Measurements from ENCODE around the gene DNAH11. TPM values are rescaled to one million over a fixed set of nuclear protein-coding genes. Genes with fewer than 3 reads are reported as not detected.
"Not testable (repeated sequence)": the region's sequence is repeated elsewhere in the genome, so short reads cannot be mapped to it uniquely, and the experiment has no call there.

DNAH11 gene
- total RNA-seq, 2 donors from 2014 or later = 2.9 to 3.6 TPM

- intact Hi-C loops (cut with DNase I) = no loop called here
- ATAC-seq = no peak
- no peak for DNase-seq
Observed at GRCh38 chr7:21670496-21670895, 127.7 kb downstream of the DNAH11 start.

GRCh38 chr7:21671859-21672258, 129.0 kb downstream of the DNAH11 start:
- ATAC-seq = no peak
- DNase-seq = no peak
- intact Hi-C loops (cut with DNase I) = no loop called here

GRCh38 chr7:21675255-21675654, 132.4 kb downstream of the DNAH11 start:
- no peak for DNase-seq
- no peak for ATAC-seq
- intact Hi-C loops (cut with DNase I) = no loop called here

GRCh38 chr7:21690705-21691104, 147.9 kb downstream of the DNAH11 start:
- DNase-seq (no peak), ATAC-seq (no peak)
- intact Hi-C loops (cut with DNase I) = loop anchor here in 1 of 2 donors (10.0 kb wide), 1 partner anchor 426 kb away; no protein-coding TSS in a partner anchor

GRCh38 chr7:21691146-21691545, 148.3 kb downstream of the DNAH11 start:
- intact Hi-C loops (cut with DNase I) = loop anchor here in 1 of 2 donors (10.0 kb wide), 1 partner anchor 426 kb away; no protein-coding TSS in a partner anchor
- not testable (repeated sequence) for ATAC-seq, DNase-seq

- DNase-seq; intact Hi-C loops (cut with DNase I); ATAC-seq: not testable (repeated sequence)
Observed at GRCh38 chr7:21700587-21700986, 157.7 kb downstream of the DNAH11 start.

- intact Hi-C loops (cut with DNase I) = no loop called here
- DNase-seq (no peak), ATAC-seq (no peak)
Observed at GRCh38 chr7:21702303-21702702, 159.5 kb downstream of the DNAH11 start.

- DNase-seq (no peak), ATAC-seq (no peak)
- intact Hi-C loops (cut with DNase I) = no loop called here
Observed at GRCh38 chr7:21704359-21704758, 161.5 kb downstream of the DNAH11 start.

- intact Hi-C loops (cut with DNase I) = no loop called here
- DNase-seq (no peak), ATAC-seq (no peak)
Observed at GRCh38 chr7:21706131-21706530, 163.3 kb downstream of the DNAH11 start.

- DNase-seq = no peak
- no peak for ATAC-seq
- intact Hi-C loops (cut with DNase I) = no loop called here
Observed at GRCh38 chr7:21707566-21707965, 164.7 kb downstream of the DNAH11 start.

GRCh38 chr7:21708096-21708495, 165.3 kb downstream of the DNAH11 start:
- intact Hi-C loops (cut with DNase I) = no loop called here
- DNase-seq (no peak), ATAC-seq (no peak)

GRCh38 chr7:21717323-21717722, 174.5 kb downstream of the DNAH11 start:
- ATAC-seq = no peak
- intact Hi-C loops (cut with DNase I) = no loop called here

GRCh38 chr7:21718391-21718790, 175.6 kb downstream of the DNAH11 start:
- intact Hi-C loops (cut with DNase I) = no loop called here
- ATAC-seq (peak in 1 of 2 donors; percentile 18), DNase-seq (no peak)

More at GRCh38 chr7:21717323-21717722, 174.5 kb downstream of the DNAH11 start:
- no peak for DNase-seq

GRCh38 chr7:21719846-21720245, 177.0 kb downstream of the DNAH11 start:
- ATAC-seq (no peak), DNase-seq (no peak)
- intact Hi-C loops (cut with DNase I) = no loop called here

- no peak for DNase-seq
- no peak for ATAC-seq
- intact Hi-C loops (cut with DNase I) = no loop called here
Observed at GRCh38 chr7:21722371-21722770, 179.5 kb downstream of the DNAH11 start.

- DNase-seq (no peak), ATAC-seq (no peak)
Observed at GRCh38 chr7:21724562-21724961, 181.7 kb downstream of the DNAH11 start.

GRCh38 chr7:21730399-21730798, 187.6 kb downstream of the DNAH11 start:
- DNase-seq (no peak), ATAC-seq (no peak)
- intact Hi-C loops (cut with DNase I) = no loop called here

More at GRCh38 chr7:21724562-21724961, 181.7 kb downstream of the DNAH11 start:
- intact Hi-C loops (cut with DNase I) = no loop called here

GRCh38 chr7:21731977-21732376, 189.1 kb downstream of the DNAH11 start:
- ATAC-seq (no peak), DNase-seq (no peak)
- intact Hi-C loops (cut with DNase I) = no loop called here

GRCh38 chr7:21732956-21733355, 190.1 kb downstream of the DNAH11 start:
- intact Hi-C loops (cut with DNase I); ATAC-seq: not testable (repeated sequence)

GRCh38 chr7:21733837-21734236, 191.0 kb downstream of the DNAH11 start:
- intact Hi-C loops (cut with DNase I) = no loop called here
- no peak for DNase-seq

More at GRCh38 chr7:21732956-21733355, 190.1 kb downstream of the DNAH11 start:
- not testable (repeated sequence) for DNase-seq

GRCh38 chr7:21743493-21743892, 200.7 kb downstream of the DNAH11 start:
- ATAC-seq = peak in 1 of 2 donors; percentile 32
- intact Hi-C loops (cut with DNase I) = no loop called here
- no peak for DNase-seq

More at GRCh38 chr7:21733837-21734236, 191.0 kb downstream of the DNAH11 start:
- no peak for ATAC-seq

- intact Hi-C loops (cut with DNase I) = no loop called here
- ATAC-seq (no peak), DNase-seq (no peak)
Observed at GRCh38 chr7:21746949-21747348, 204.1 kb downstream of the DNAH11 start.

Measured in left cardiac atrium (tissue), 4 donors.